T-helper 1 cell (primary cell): ENCODE measurements around the gene GMCL2.

Experiments used
- DNase-seq, 5 donors: peaks; one replicate each; pipeline ENCODE4 v3.0.0-alpha.2; 2012 to 2020

Gene GMCL2

GRCh38 chr5:178136990-178137389, 50.2 kb downstream of the GMCL2 start:
- DNase-seq = no peak
